Activated CD4-positive, alpha-beta T cell treated with anti-CD3 and anti-CD28 coated beads, Interleukin-2, amount 10 ng/mL, durations not matched to agents 24 days and 14 days (primary cell): ENCODE data around the gene ACE. TPM values are rescaled to one million over a fixed set of nuclear protein-coding genes. Genes with fewer than 3 reads are reported as not detected.

Source experiments
- DNase-seq: peaks from one replicate; pipeline ENCODE4 v3.0.0; 2022
- H3K27ac Mint-ChIP-seq: one replicate; pipeline ENCODE4 v1.8.0; 2022; ENCODE audit warnings: mild to moderate bottlenecking, mixed read lengths
- H3K27me3 Mint-ChIP-seq: one replicate; pipeline ENCODE4 v1.8.0; 2022; ENCODE audit warnings: mixed read lengths
- H3K36me3 Mint-ChIP-seq: one replicate; pipeline ENCODE4 v1.8.0; 2022; ENCODE audit warnings: low read depth, mild to moderate bottlenecking, mixed read lengths
- H3K4me1 Mint-ChIP-seq: one replicate; pipeline ENCODE4 v1.8.0; 2021; ENCODE audit warnings: mixed read lengths
- H3K4me3 Mint-ChIP-seq: one replicate; pipeline ENCODE4 v1.8.0; 2022; ENCODE audit warnings: mild to moderate bottlenecking, moderate library complexity, mixed read lengths
- H3K9me3 Mint-ChIP-seq: one replicate; pipeline ENCODE4 v1.8.0; 2021; ENCODE audit warnings: mixed read lengths
- intact Hi-C: fragments of 100-400 bp; cut with micrococcal nuclease; formaldehyde crosslinking; loops from one replicate; pipeline ENCODE4 v1.15.1; 2023
- total RNA-seq: library from RNA; stranded (reverse); gene quantifications from 2 replicates; pipeline ENCODE4 v1.2.3, GENCODE V29; 2022

Gene ACE
- total RNA-seq, 1 donor from 2014 or later, result not detected

DNA sequence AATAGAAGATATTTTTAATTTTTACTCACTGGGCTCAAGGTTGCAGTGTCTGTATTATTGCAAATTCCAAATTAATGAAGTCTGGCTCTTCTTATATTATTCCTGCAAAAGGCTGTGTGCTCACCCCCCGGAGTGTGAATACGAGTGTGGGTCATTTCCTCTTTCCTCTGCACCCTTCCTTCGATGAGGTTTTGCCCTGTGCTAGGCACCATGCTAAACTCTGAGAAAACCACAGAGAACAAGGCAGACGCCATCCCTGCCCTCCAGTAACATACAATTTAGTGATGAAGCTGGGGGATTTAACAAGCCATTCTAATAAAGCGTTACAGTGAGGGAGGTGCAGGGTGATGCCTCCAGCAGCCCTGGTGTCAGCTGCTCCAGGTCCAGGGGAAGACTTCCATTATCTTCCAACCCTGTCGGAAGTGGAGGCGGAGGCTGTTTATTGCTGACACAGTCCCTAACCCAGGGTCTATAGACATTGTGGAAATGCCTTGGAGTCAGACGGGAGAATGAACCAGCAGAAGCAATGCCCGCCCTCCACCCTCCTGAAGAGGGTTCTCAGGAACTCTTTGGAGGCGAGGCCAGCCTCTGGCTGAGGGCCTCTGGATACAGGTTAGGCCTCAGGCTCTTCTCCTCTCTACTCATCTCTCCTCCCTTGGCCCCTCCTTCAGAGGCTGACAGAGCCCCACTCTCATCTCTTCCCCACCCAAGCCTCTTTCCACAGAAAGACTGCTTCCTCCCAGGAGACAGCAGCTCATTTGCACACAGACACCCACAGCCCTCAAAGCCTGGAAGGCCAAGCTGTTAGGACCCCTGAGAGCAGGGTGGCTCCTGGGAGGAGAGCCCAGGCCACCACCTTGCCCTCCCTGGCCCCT, 2.0 kb upstream of the ACE start:
- Mint-ChIP-seq H3K9me3 (no peaks in the 10 kb centered on the region), H3K36me3 (peaks cover 2% of the 10 kb centered on the region), H3K27ac (no peak overlapping the region), H3K4me1 (peaks cover 16% of the 10 kb centered on the region), H3K27me3 (peaks cover 61% of the 10 kb centered on the region), H3K4me3 (no peak overlapping the region)
- intact Hi-C loops, result no loop called here
- DNase-seq, result no peak

DNA sequence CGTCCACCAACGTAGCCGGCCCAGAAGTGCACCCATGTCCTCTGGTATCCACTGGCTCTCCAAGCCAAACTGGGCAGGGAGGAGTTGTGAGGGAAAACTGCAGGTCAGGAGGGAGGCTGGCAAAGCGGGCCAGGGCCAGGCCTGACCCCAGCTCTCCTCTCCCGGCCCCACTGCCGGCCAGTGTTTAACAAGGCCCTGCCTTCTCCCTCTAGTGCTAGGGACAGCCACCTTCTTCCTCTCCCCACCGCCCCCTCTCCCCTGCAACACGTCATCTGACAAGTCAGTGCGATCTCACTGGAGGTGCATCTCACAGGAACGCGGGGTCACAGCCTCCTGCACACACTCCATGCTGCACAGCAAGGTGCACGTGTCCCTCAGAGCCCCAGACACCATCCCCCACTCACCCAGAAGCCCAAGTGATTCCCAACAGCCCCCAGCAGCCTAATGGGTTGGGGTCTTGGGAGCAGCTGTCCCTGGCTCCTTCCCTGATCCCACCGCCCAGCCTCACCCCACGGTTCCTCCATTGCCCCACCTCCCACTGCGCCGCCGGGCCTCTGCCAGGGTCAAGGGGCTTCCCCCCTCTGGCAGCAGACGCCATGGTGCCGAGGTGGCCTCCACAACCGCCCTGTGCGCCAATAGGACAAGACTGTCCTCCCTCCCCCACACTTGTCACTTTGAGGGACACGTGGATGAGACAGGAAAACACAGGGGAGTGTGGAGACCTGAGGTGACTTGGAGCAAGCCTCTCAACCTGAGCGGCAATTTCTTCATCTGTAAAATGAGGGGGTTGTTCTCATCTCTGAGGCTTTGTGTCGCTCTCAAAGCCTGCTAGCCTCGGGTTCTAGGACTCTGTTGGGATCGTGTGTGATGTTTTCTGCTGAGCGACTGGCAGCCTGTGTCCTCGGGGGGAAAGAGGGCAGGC, 1.1 kb upstream of the ACE start:
- intact Hi-C loops, result no loop called here
- H3K27ac Mint-ChIP-seq, result no peak overlapping the region
- H3K36me3 Mint-ChIP-seq, result peaks cover 2% of the 10 kb centered on the region
- no peaks in the 10 kb centered on the region for H3K9me3 Mint-ChIP-seq
- DNase-seq, result no peak
- H3K4me3 Mint-ChIP-seq, result peak overlapping the region; percentile 55
- peaks cover 16% of the 10 kb centered on the region for H3K4me1 Mint-ChIP-seq
- peaks cover 57% of the 10 kb centered on the region for H3K27me3 Mint-ChIP-seq

DNA sequence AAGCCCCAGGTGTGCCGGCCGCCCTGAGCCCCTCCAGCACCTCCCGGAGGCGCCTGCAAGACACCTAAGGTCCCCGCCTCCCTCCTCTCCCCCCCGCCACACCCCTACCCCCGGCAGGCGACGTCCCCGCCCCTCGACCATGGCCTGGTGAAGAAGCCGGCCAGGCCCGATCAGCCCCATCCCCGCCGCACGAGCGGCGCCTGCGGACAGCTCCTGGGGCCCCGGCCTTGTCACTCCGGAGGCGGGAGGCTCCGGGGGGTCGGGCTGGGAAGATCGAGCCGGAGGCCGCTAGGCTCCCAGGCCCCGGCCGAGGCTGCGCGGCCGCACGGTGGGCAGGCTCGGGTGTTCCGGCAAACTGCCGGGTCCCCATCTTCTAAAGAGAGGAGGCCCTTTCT, 405 bp upstream of the ACE start:
- Mint-ChIP-seq H3K4me1 (peaks cover 16% of the 10 kb centered on the region), H3K27me3 (peaks cover 54% of the 10 kb centered on the region), H3K9me3 (no peaks in the 10 kb centered on the region), H3K36me3 (peaks cover 2% of the 10 kb centered on the region), H3K4me3 (peak overlapping the region; percentile 37), H3K27ac (no peak overlapping the region)
- no peak for DNase-seq
- intact Hi-C loops, result no loop called here

DNA sequence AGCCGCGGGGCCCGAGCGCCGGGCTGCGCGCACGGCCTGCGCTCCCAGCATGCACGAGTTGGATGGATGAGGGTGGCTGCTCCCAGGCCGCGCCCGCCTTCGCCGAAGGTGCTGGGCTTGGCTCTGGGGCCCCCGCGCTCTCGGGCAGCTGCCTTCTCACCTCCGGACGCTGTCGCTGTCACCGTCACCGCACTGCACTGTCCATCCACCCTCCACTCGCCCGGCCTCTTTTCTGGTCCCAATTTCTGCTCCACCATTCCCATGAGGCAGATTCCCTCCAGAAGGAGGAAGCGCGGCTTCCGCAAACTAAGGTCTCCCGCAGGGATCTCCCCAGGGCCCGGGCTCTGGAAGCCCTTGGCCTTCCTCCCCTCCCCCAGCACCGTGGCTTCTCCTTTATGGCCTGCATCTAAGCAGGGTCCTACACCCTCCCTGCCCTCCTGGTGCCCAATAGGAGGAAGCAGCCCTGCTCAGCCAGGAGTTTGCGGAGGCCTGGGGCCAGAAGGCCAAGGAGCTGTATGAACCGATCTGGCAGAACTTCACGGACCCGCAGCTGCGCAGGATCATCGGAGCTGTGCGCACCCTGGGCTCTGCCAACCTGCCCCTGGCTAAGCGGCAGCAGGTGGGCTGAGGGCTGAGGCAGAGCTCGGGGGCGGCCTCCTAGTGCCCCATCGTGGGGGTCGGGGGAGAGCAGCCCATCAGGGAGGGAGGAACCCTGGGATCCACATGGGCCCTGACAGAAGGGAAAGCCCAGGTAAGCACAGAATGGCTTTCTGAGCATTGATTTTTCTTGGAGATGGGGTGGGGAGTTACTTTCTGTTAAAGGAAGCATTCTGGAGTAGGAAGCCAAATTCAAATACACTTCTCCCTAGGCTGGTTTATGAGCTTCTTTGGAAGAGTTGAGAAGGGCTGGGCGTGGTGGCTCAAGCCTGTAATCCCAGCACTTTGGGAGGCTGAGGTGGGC, 899 bp downstream of the ACE start:
- intact Hi-C loops, result loop anchor here (1.0 kb wide), 1 partner anchor 135 kb away; no protein-coding TSS in a partner anchor
- no peaks in the 10 kb centered on the region for H3K9me3 Mint-ChIP-seq

DNA sequence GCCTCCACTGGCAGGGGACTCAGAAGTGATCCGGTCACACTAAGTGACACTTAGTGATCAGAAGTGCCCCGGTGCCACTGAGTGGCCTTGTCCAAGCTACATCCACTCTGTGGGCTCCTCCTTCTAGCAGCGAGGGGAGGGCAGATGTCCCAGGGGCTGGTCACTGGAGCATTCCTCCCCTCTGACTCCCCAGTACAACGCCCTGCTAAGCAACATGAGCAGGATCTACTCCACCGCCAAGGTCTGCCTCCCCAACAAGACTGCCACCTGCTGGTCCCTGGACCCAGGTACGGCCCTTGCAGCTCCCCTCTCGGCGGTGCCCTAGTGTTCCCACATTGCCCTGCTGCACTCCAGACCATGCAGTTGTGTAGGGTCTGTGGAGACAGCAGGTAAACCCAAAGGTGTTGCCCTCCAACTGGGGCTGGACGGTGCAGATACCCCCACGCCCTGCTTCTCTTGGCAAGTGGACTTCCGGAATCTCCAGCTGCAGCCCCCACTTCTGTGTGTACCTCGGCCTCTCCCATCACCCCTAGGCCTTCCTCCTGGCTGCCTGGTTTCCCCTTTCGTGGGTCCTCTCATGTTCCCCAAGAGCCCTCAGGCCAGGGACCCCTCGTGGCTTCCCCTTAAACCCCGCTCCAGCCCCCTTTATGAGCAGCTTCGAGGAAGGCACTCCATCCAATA, 2.1 kb downstream of the ACE start:
- H3K36me3 Mint-ChIP-seq, result peaks cover 2% of the 10 kb centered on the region
- no peak overlapping the region for H3K27ac Mint-ChIP-seq
- intact Hi-C loops, result loop anchor here (1.0 kb wide), 1 partner anchor 54 kb away; no protein-coding TSS in a partner anchor
- no peak overlapping the region for H3K4me3 Mint-ChIP-seq
- peaks cover 38% of the 10 kb centered on the region for H3K27me3 Mint-ChIP-seq
- H3K4me1 Mint-ChIP-seq, result peaks cover 16% of the 10 kb centered on the region
- DNase-seq, result peak; percentile 94
- no peaks in the 10 kb centered on the region for H3K9me3 Mint-ChIP-seq

More for the DNA sequence above, 899 bp downstream of the ACE start:
- no peak overlapping the region for H3K27ac Mint-ChIP-seq
- H3K27me3 Mint-ChIP-seq, result peaks cover 45% of the 10 kb centered on the region
- H3K36me3 Mint-ChIP-seq, result peaks cover 2% of the 10 kb centered on the region
- peaks cover 16% of the 10 kb centered on the region for H3K4me1 Mint-ChIP-seq
- H3K4me3 Mint-ChIP-seq, result peak overlapping the region; percentile 84
- DNase-seq, result no peak

DNA sequence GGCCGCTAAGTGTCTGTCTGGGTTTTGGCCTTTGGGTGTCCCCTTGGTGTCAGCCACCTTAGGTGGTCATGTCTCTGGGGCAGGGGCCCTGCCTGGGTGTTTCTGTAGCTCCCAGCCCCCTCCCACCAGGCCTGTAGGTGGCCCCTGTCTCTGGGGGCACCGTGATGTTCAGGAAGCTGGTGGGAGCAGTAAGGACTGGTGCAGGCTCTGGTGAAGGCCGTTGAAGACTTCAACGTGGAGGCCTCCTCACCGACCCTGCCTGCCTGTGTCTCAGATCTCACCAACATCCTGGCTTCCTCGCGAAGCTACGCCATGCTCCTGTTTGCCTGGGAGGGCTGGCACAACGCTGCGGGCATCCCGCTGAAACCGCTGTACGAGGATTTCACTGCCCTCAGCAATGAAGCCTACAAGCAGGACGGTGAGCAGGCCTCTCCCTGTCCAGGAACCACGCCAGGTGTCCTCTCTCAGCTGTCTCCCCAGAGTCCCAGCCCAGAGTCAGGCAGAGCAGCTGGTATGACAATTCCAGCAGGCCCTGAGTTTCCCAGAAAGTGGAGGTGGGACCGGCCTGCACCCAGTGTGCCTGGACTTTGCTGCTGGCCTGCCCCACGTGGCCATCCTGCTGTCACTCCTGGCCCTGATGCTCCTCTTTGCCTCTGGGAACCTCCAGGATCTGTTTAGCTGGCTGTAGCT, 2.8 kb downstream of the ACE start:
- no peaks in the 10 kb centered on the region for H3K9me3 Mint-ChIP-seq
- H3K36me3 Mint-ChIP-seq, result peaks cover 2% of the 10 kb centered on the region
- H3K27ac Mint-ChIP-seq, result no peak overlapping the region
- peaks cover 31% of the 10 kb centered on the region for H3K27me3 Mint-ChIP-seq
- DNase-seq, result no peak
- H3K4me3 Mint-ChIP-seq, result no peak overlapping the region
- intact Hi-C loops, result loop anchor here (1.0 kb wide), 1 partner anchor 54 kb away; no protein-coding TSS in a partner anchor
- H3K4me1 Mint-ChIP-seq, result peaks cover 14% of the 10 kb centered on the region

DNA sequence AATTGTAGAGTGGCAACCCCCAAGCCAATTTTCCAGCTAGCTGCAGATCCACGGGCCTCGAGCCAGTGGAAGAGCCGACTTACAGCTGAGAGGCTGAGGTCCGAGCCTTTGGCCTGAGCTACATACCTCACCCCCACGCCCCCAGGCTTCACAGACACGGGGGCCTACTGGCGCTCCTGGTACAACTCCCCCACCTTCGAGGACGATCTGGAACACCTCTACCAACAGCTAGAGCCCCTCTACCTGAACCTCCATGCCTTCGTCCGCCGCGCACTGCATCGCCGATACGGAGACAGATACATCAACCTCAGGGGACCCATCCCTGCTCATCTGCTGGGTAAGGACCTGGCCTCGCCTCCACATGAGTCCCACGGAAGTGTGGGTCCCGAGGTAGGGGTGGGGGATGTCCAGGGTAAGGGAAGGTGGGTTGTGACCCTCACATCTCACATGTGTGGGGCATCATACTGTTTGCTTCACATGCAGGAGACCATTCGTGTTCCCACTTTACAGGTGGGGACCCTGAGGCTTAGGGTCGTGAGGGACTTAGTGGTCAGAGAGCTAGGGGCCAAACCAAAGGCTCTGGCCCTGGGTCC, 3.4 kb downstream of the ACE start:
- H3K27me3 Mint-ChIP-seq, result peaks cover 26% of the 10 kb centered on the region
- peaks cover 2% of the 10 kb centered on the region for H3K36me3 Mint-ChIP-seq
- no peak for DNase-seq
- no peaks in the 10 kb centered on the region for H3K9me3 Mint-ChIP-seq
- H3K27ac Mint-ChIP-seq, result no peak overlapping the region
- H3K4me3 Mint-ChIP-seq, result no peak overlapping the region
- peaks cover 14% of the 10 kb centered on the region for H3K4me1 Mint-ChIP-seq
- intact Hi-C loops, result no loop called here

DNA sequence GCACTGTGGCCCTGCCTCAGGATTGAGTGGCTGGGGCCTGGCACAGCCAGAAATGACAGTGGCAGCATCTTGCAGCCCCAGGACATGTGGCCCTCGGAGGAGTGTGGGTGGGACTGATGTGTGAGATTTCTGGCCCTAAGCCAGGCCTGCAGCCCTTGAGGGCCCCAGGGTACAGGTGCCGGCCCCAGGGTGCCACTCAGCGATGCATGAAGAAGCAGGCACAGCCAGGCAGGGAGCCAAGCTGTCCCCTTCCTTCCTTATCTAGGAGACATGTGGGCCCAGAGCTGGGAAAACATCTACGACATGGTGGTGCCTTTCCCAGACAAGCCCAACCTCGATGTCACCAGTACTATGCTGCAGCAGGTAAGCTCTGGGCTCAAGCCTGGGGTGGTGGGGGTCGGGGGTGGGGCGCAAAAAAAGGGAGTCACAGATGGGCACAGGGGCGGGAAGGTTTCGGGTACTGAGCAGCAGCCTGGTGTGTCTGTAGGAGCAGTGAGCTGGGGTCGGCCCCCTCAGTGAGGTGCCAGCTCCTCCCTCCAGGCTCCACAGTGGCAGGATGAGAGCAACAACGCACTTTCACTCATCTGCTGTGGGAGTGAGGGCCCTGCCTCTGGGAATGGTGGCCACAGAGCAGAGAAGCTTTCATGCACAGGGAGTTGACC, 4.1 kb downstream of the ACE start:
- DNase-seq, result no peak
- intact Hi-C loops, result no loop called here
- Mint-ChIP-seq H3K27me3 (peaks cover 20% of the 10 kb centered on the region), H3K9me3 (no peaks in the 10 kb centered on the region), H3K4me1 (peaks cover 11% of the 10 kb centered on the region), H3K4me3 (no peak overlapping the region), H3K27ac (no peak overlapping the region), H3K36me3 (peaks cover 2% of the 10 kb centered on the region)

DNA sequence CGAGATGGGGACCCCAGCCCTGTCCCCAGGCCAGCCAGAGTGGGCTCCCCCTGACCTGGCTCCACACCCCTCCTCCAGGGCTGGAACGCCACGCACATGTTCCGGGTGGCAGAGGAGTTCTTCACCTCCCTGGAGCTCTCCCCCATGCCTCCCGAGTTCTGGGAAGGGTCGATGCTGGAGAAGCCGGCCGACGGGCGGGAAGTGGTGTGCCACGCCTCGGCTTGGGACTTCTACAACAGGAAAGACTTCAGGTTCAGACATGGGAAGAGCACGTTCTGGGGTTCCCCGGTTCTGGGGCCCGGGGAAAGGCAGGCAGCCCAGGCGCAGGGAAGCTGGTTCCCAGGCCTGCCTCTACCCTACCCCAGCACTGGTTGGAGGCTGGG, 4.6 kb downstream of the ACE start:
- no peak overlapping the region for H3K27ac Mint-ChIP-seq
- intact Hi-C loops, result no loop called here
- H3K36me3 Mint-ChIP-seq, result peaks cover 2% of the 10 kb centered on the region

DNA sequence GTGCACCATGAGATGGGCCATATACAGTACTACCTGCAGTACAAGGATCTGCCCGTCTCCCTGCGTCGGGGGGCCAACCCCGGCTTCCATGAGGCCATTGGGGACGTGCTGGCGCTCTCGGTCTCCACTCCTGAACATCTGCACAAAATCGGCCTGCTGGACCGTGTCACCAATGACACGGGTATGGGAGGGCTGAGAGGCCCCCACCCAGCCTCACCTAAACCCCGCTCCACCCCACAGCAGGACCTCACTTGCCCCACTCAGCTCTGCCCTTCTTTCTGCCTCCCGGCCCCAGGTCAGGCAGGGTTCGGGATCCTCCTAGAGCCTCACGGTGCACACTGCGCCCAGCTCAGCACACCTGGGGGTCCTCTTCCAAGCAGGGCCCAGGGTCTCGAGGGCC, 5.6 kb downstream of the ACE start:
- no peak overlapping the region for H3K27ac Mint-ChIP-seq
- H3K27me3 Mint-ChIP-seq, result peaks cover 15% of the 10 kb centered on the region
- H3K36me3 Mint-ChIP-seq, result peaks cover 2% of the 10 kb centered on the region
- H3K4me3 Mint-ChIP-seq, result no peak overlapping the region
- H3K4me1 Mint-ChIP-seq, result peaks cover 10% of the 10 kb centered on the region
- intact Hi-C loops, result no loop called here
- no peaks in the 10 kb centered on the region for H3K9me3 Mint-ChIP-seq
- no peak for DNase-seq

More for the DNA sequence above, 4.6 kb downstream of the ACE start:
- DNase-seq, result no peak
- Mint-ChIP-seq H3K9me3 (no peaks in the 10 kb centered on the region), H3K27me3 (peaks cover 16% of the 10 kb centered on the region), H3K4me1 (peaks cover 11% of the 10 kb centered on the region), H3K4me3 (no peak overlapping the region)

DNA sequence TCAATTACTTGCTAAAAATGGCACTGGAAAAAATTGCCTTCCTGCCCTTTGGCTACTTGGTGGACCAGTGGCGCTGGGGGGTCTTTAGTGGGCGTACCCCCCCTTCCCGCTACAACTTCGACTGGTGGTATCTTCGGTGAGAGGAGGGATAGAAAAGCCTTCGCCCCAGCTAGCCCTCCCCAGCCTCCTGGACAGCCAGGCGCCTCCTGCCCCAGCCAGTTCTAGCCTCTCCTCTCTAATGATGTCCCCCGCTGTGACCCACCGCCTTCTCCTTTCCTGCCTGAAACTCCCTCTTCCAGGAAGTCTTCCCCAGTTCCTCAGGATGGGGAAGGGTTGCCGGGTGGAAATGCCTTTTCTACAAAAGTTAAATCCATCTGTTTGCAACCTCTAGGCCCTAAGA, 6.2 kb downstream of the ACE start:
- peaks cover 10% of the 10 kb centered on the region for H3K27me3 Mint-ChIP-seq
- no peak for DNase-seq
- no peak overlapping the region for H3K4me3 Mint-ChIP-seq
- peaks cover 5% of the 10 kb centered on the region for H3K4me1 Mint-ChIP-seq
- intact Hi-C loops, result no loop called here
- peaks cover 2% of the 10 kb centered on the region for H3K36me3 Mint-ChIP-seq
- H3K9me3 Mint-ChIP-seq, result no peaks in the 10 kb centered on the region
- H3K27ac Mint-ChIP-seq, result no peak overlapping the region
